ENCODE data around the gene CA12. TPM values are rescaled to one million over a fixed set of nuclear protein-coding genes. Genes with fewer than 3 reads are reported as not detected.

CA12 gene
- total RNA-seq, 4 donors from 2014 or later: 126 to 156 (median 143) TPM

DNA sequence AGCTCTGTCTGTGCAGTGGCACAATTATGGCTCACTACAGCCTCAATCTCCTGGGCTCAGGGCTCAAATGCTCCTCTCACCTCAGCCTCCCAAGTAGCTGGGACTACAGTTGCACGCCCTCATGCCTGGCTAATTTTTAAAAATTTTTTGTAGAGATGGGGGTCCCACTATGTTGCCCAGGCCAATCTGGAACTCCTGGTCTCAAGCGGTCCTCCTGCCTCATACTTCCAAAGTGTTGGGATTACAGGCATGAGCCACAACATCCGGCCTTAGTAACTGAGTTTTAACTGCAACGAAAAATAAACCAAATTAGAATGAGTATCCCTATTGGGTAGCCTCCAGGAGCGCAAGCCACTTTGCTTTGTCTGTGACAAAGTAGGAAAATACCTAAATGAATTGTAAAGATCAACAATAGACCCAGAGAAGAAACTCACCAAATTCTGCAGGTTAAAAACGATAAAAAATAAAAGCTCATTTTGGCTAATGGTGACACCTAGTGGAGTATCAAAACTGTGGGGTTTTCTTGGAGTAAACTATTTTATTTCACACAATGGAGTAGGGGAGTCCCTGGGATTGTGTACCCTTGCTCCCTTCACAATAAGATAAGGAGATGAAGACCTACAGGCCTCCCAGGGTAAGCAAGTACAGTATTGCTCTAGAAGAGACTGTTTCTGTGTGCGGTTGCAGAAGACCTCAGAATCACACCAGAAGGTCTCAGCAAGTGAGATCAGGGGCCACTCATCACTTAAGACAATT, 21.0 kb upstream of the CA12 start:
- intact Hi-C loops (cut with DNase I): loop anchor here (5.0 kb wide), 1 partner anchor 110 kb away; no protein-coding TSS in a partner anchor
- WGBS, 2 donors: 42 to 58% methylated on average over 7 of the region's 7 CpGs
- H3K4me1 ChIP-seq: peaks cover 0 to 3% (median 0%) of the 10 kb centered on the region in 3 donors
- H3K4me3 ChIP-seq: no peak overlapping the region
- H3K27me3 ChIP-seq: no peaks in the 10 kb centered on the region
- no peaks in the 10 kb centered on the region for H3K9me3 ChIP-seq
- no peak overlapping the region for H3K27ac ChIP-seq
- no peak for DNase-seq
- TF ChIP-seq POLR2A (IDR thresholded peaks at IDR 0.05): no peak
- TF ChIP-seq, protein P1, sequence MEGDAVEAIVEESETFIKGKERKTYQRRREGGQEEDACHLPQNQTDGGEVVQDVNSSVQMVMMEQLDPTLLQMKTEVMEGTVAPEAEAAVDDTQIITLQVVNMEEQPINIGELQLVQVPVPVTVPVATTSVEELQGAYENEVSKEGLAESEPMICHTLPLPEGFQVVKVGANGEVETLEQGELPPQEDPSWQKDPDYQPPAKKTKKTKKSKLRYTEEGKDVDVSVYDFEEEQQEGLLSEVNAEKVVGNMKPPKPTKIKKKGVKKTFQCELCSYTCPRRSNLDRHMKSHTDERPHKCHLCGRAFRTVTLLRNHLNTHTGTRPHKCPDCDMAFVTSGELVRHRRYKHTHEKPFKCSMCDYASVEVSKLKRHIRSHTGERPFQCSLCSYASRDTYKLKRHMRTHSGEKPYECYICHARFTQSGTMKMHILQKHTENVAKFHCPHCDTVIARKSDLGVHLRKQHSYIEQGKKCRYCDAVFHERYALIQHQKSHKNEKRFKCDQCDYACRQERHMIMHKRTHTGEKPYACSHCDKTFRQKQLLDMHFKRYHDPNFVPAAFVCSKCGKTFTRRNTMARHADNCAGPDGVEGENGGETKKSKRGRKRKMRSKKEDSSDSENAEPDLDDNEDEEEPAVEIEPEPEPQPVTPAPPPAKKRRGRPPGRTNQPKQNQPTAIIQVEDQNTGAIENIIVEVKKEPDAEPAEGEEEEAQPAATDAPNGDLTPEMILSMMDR (IDR thresholded peaks at IDR 0.05): peak; percentile 49 to 78 (median 64)
- H3K36me3 ChIP-seq: no peaks in the 10 kb centered on the region

DNA sequence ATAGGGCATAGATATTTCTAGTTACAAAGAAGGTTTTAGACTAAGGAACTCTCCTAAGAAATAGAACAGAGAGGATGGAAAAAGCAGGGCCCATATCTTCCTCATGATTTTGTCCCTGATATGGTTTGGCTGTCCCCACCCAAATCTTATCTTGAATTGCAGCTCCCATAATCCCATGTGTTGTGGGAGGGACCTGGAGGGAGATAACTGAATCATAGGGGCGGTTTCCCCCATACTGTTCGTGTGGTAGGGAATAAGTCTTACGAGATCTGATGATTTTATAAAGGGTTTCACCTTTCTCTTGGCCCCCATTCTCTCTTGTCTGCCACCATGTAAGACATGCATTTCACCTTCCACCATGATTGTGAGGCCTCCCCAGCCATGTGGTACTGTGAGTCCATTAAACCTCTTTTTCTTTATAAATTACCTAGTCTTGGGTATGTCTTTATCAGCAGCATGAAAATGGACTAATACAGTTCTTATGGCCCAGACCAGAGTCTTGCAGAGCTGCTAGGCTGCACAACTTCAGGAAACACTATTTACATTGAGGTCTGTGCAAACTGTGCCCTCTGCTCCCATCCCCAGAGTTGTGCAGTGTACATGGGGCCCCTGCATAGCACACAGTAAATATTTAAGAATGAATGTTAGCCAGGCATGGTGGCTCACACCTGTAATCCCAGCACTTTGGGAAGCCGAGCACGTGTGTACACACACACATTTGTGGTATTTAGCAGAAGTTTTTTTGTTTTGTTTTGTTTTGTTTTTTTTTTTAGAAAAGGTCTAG, 20.3 kb upstream of the CA12 start:
- Histone ChIP-seq H3K4me3 (no peak overlapping the region), H3K27me3 (no peaks in the 10 kb centered on the region), H3K27ac (no peak overlapping the region), H3K4me1 (peaks cover 0 to 3% (median 0%) of the 10 kb centered on the region in 3 donors), H3K36me3 (no peaks in the 10 kb centered on the region), H3K9me3 (no peaks in the 10 kb centered on the region)
- 89 to 90% methylated on average over 5 of the region's 5 CpGs for WGBS, 2 donors
- intact Hi-C loops (cut with DNase I): loop anchor here (5.0 kb wide), 1 partner anchor 110 kb away; no protein-coding TSS in a partner anchor
- no peak for TF ChIP-seq POLR2A (IDR thresholded peaks at IDR 0.05)
- TF ChIP-seq, protein P1 (IDR thresholded peaks at IDR 0.05): no peak
- no peak for DNase-seq

DNA sequence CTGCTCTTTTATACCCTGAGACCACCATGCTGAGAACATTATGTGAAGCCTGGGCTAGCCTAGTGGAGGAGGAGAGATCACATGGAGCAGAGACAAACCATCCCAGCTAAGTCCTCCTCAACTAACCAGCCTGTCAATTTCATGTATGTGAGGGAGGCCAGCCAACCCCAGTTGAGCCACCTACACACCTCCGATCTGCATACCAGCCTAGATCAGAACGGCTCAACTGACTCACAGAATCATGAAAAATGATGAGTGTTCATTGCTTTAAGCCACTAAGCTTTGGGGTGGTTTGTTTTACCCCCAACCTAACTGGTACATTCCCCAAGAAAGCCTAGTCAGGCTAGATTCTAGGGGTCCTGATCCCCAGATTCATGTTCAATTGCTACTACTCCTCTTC, 19.4 kb upstream of the CA12 start:
- intact Hi-C loops (cut with DNase I): loop anchor here (5.0 kb wide), 1 partner anchor 109 kb away; no protein-coding TSS in a partner anchor
- Histone ChIP-seq H3K4me1 (peaks cover 0 to 3% (median 0%) of the 10 kb centered on the region in 3 donors), H3K9me3 (no peaks in the 10 kb centered on the region), H3K27me3 (no peaks in the 10 kb centered on the region), H3K27ac (no peak overlapping the region), H3K36me3 (no peaks in the 10 kb centered on the region), H3K4me3 (no peak overlapping the region)
- no peak for TF ChIP-seq POLR2A (IDR thresholded peaks at IDR 0.05)
- TF ChIP-seq, protein P1 (IDR thresholded peaks at IDR 0.05): no peak
- no peak for DNase-seq
- 41 to 57% methylated on average over 2 of the region's 2 CpGs for WGBS, 2 donors

DNA sequence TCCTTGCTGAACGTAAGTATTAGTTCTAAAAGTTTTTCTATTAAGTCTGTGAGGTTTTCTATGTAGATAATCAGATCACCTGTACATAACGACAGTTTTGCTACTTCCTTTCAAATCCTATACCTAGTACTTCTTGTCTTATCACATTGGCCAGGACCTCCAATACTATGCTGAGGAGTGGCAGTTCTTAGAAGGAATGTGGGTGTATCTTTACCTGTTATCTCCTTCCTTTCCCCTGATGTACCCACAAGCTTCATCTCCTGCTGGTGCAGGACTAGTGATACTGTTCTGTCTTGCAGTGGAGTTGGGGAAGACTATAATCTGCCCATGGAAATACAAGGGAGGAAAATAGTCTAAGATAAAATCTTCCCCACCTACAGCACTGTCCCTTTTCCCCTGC, 16.8 kb upstream of the CA12 start:
- Histone ChIP-seq H3K27me3 (no peaks in the 10 kb centered on the region), H3K4me1 (peaks cover 0 to 3% (median 0%) of the 10 kb centered on the region in 3 donors), H3K36me3 (no peaks in the 10 kb centered on the region), H3K4me3 (no peak overlapping the region), H3K9me3 (no peaks in the 10 kb centered on the region), H3K27ac (no peak overlapping the region)
- no peak for DNase-seq
- 81 to 88% methylated on average over 2 of the region's 2 CpGs for WGBS, 2 donors
- TF ChIP-seq POLR2A (IDR thresholded peaks at IDR 0.05): no peak
- TF ChIP-seq, protein P1 (IDR thresholded peaks at IDR 0.05): no peak
- intact Hi-C loops (cut with DNase I): no loop called here

All from esophagus squamous epithelium (tissue), 5 donors.